ENCODE data around the gene PLEKHG4.

PLEKHG4 gene

GRCh38 chr16:67277294-67277998 lies 1.9 kb upstream of the PLEKHG4 start:
- peaks cover 3% of the 10 kb centered on the region for H3K36me3 ChIP-seq (replicated peaks; ENCODE audit: low read depth, low read length)
- no peak overlapping the region for H3K27ac ChIP-seq (ENCODE audit: low read length)
- no peaks in the 10 kb centered on the region for H4K20me1 ChIP-seq (ENCODE audit: insufficient read depth, low read length)
- no peak overlapping the region for H2AFZ ChIP-seq (ENCODE audit: low read depth, low read length)
- H3K27me3 ChIP-seq (ENCODE audit: low read depth, low read length): no peaks in the 10 kb centered on the region
- TF ChIP-seq EZH2phosphoT487 (IDR thresholded peaks at IDR 0.05; ENCODE audit: low read depth): no peak
- TF ChIP-seq, protein P1, sequence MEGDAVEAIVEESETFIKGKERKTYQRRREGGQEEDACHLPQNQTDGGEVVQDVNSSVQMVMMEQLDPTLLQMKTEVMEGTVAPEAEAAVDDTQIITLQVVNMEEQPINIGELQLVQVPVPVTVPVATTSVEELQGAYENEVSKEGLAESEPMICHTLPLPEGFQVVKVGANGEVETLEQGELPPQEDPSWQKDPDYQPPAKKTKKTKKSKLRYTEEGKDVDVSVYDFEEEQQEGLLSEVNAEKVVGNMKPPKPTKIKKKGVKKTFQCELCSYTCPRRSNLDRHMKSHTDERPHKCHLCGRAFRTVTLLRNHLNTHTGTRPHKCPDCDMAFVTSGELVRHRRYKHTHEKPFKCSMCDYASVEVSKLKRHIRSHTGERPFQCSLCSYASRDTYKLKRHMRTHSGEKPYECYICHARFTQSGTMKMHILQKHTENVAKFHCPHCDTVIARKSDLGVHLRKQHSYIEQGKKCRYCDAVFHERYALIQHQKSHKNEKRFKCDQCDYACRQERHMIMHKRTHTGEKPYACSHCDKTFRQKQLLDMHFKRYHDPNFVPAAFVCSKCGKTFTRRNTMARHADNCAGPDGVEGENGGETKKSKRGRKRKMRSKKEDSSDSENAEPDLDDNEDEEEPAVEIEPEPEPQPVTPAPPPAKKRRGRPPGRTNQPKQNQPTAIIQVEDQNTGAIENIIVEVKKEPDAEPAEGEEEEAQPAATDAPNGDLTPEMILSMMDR (IDR thresholded peaks at IDR 0.05; ENCODE audit: low read depth, low read length): no peak
- peak overlapping the region; percentile 77; the same call in 1 of the 2 replicates for H3K9ac ChIP-seq (ENCODE audit: low read length)
- peak overlapping the region; percentile 88 for H3K4me2 ChIP-seq (ENCODE audit: low read length)
- H3K79me2 ChIP-seq (ENCODE audit: low read length): peaks cover 15% of the 10 kb centered on the region
- H3K4me3 ChIP-seq (ENCODE audit: low read length): peak overlapping the region; percentile 86
- H3K9me3 ChIP-seq (ENCODE audit: insufficient read depth, low read length): no peaks in the 10 kb centered on the region
- H3K4me1 ChIP-seq (ENCODE audit: low read length): peaks cover 11% of the 10 kb centered on the region

GRCh38 chr16:67277999-67278772 lies 1.1 kb upstream of the PLEKHG4 start:
- peak overlapping the region; percentile 47; the same call in 1 of the 2 replicates for H2AFZ ChIP-seq (ENCODE audit: low read depth, low read length)
- no peaks in the 10 kb centered on the region for H4K20me1 ChIP-seq (ENCODE audit: insufficient read depth, low read length)
- TF ChIP-seq, protein P1 (IDR thresholded peaks at IDR 0.05; ENCODE audit: low read depth, low read length): no peak
- no peak for TF ChIP-seq EZH2phosphoT487 (IDR thresholded peaks at IDR 0.05; ENCODE audit: low read depth)
- peaks cover 3% of the 10 kb centered on the region for H3K36me3 ChIP-seq (replicated peaks; ENCODE audit: low read depth, low read length)
- H3K4me2 ChIP-seq (ENCODE audit: low read length): peak overlapping the region; percentile 88
- peaks cover 11% of the 10 kb centered on the region for H3K4me1 ChIP-seq (ENCODE audit: low read length)
- peaks cover 15% of the 10 kb centered on the region for H3K79me2 ChIP-seq (ENCODE audit: low read length)
- peak overlapping the region; percentile 77 for H3K9ac ChIP-seq (ENCODE audit: low read length)
- peak overlapping the region; percentile 86 for H3K4me3 ChIP-seq (ENCODE audit: low read length)
- no peaks in the 10 kb centered on the region for H3K27me3 ChIP-seq (ENCODE audit: low read depth, low read length)
- H3K27ac ChIP-seq (ENCODE audit: low read length): peak overlapping the region; percentile 30
- no peaks in the 10 kb centered on the region for H3K9me3 ChIP-seq (ENCODE audit: insufficient read depth, low read length)

GRCh38 chr16:67278773-67279295 lies 498 bp upstream of the PLEKHG4 start:
- Histone ChIP-seq H3K9me3 (ENCODE audit: insufficient read depth, low read length) (no peaks in the 10 kb centered on the region), H3K9ac (ENCODE audit: low read length) (peak overlapping the region; percentile 77), H3K79me2 (ENCODE audit: low read length) (peaks cover 15% of the 10 kb centered on the region), H3K27ac (ENCODE audit: low read length) (peak overlapping the region; percentile 30), H3K4me2 (ENCODE audit: low read length) (peak overlapping the region; percentile 88), H2AFZ (ENCODE audit: low read depth, low read length) (peak overlapping the region; percentile 47; the same call in 1 of the 2 replicates), H3K27me3 (ENCODE audit: low read depth, low read length) (no peaks in the 10 kb centered on the region), H3K4me1 (ENCODE audit: low read length) (peaks cover 11% of the 10 kb centered on the region), H3K36me3 (replicated peaks; ENCODE audit: low read depth, low read length) (peaks cover 3% of the 10 kb centered on the region), H3K4me3 (ENCODE audit: low read length) (peak overlapping the region; percentile 86), H4K20me1 (ENCODE audit: insufficient read depth, low read length) (no peaks in the 10 kb centered on the region)
- TF ChIP-seq, protein P1 (IDR thresholded peaks at IDR 0.05; ENCODE audit: low read depth, low read length): peak; percentile 80
- no peak for TF ChIP-seq EZH2phosphoT487 (IDR thresholded peaks at IDR 0.05; ENCODE audit: low read depth)

Measured in OCI-LY3 (cell line).